Stomach (tissue), 9 donors: ENCODE data around the gene ZBBX. TPM values are rescaled to one million over a fixed set of nuclear protein-coding genes. Genes with fewer than 3 reads are reported as not detected.
A peak's percentile ranks its signal among the peaks of the same experiment; 100 is the strongest.

Source experiments
- DNase-seq, 2 donors: peaks; one replicate each; pipeline versions ENCODE4 v3.0.0 to v3.0.0-alpha.2; 2013 to 2019
- H3K27ac ChIP-seq, 5 donors: fragments of 200-600 bp in 4 of 5; sonication (generic) in 4 of 5; one replicate each; pipeline ENCODE4 v1.5.1; 2013 to 2019; ENCODE audit warnings: mild to moderate bottlenecking in 1 of 5, moderate library complexity in 1 of 5
- H3K27me3 ChIP-seq, 3 donors: fragments of 200-600 bp; sonication (generic); one replicate each; pipeline ENCODE4 v1.5.1; 2017 to 2019; ENCODE audit warnings: mixed run types in 1 of 3
- H3K36me3 ChIP-seq, 4 donors: fragments of 200-600 bp; sonication (generic); 1 replicate in 3 of 4; 2 replicates in 1 of 4; pipeline ENCODE4 v1.5.1; 2016 to 2019
- H3K4me1 ChIP-seq, 4 donors: fragments of 200-600 bp; sonication (generic); one replicate each; pipeline ENCODE4 v1.5.1; 2016 to 2019
- H3K4me3 ChIP-seq, 4 donors: fragments of 200-600 bp; sonication (generic) in 3 of 4; one replicate each; pipeline ENCODE4 v1.5.1; 2016 to 2019; ENCODE audit warnings: mild to moderate bottlenecking in 1 of 4
- H3K9me3 ChIP-seq, 4 donors: fragments of 200-600 bp; sonication (generic); one replicate each; pipeline ENCODE4 v1.5.1; 2016 to 2019
- EP300 ChIP-seq: sonication (generic); formaldehyde crosslinking; IDR thresholded peaks from one replicate; pipeline ENCODE4 v1.6.1; 2017; ENCODE audit warnings: antibody characterized with exemption
- POLR2A ChIP-seq, 4 donors: fragments of 450-650 bp; IDR thresholded peaks; one replicate each; pipeline ENCODE4 v1.6.1; 2016; ENCODE audit warnings: antibody characterized with exemption in 4 of 4, control low read depth in 2 of 4, mild to moderate bottlenecking in 1 of 4, moderate library complexity in 1 of 4
- POLR2AphosphoS5 ChIP-seq, 3 donors: sonication (generic); formaldehyde crosslinking; IDR thresholded peaks; one replicate each; pipeline ENCODE4 v1.6.1; 2016; ENCODE audit warnings: antibody characterized with exemption in 3 of 3
- WGBS, 5 donors: extraction: QIAGEN DNeasy Blood & Tissue Kit in 3 of 5; methylation state at CpG; one replicate each; pipeline versions ENCODE4 v1.1.5 to v1.1.7; 2013 to 2018; 5-methylcytosine and 5-hydroxymethylcytosine counted together
- intact Hi-C: fragments of 100-400 bp; cut with DNase I; formaldehyde crosslinking; loops from one replicate; pipeline ENCODE4 v1.15.1; 2023; ENCODE audit warnings: low total_unique reads
- polyA plus RNA-seq, 3 donors: library from polyadenylated mRNA; stranded (reverse); fragments of 200-250 nt; gene quantifications; one replicate each; pipeline ENCODE4 v1.2.3, GENCODE V29; 2013
- total RNA-seq, 5 donors: library from RNA; depleted of rRNA; stranded (reverse); fragments of >200 nt; gene quantifications; one replicate each; pipeline versions ENCODE4 v1.1.0 to v1.2.3, GENCODE V29; 2014 to 2016
- TF ChIP-seq, protein P1 (sequence below), 7 experiments: fragments of 450-650 bp in 4 of 7; fragments of 200-600 bp in 3 of 7; sonication (generic) in 3 of 7; IDR thresholded peaks; one replicate each; pipeline ENCODE4 v1.5.1; 2016 to 2019; ENCODE audit warnings: antibody characterized with exemption in 7 of 7, control low read depth in 2 of 7, mild to moderate bottlenecking in 1 of 7
- donor health status: healthy with polysubstance abuse.
- donor health status: Bipolar disorder and iron deficiency.
- donor health status: healthy.

The ZBBX gene
- total and polyA plus RNA-seq, 8 donors: 1.7 TPM; not detected in 7

DNA sequence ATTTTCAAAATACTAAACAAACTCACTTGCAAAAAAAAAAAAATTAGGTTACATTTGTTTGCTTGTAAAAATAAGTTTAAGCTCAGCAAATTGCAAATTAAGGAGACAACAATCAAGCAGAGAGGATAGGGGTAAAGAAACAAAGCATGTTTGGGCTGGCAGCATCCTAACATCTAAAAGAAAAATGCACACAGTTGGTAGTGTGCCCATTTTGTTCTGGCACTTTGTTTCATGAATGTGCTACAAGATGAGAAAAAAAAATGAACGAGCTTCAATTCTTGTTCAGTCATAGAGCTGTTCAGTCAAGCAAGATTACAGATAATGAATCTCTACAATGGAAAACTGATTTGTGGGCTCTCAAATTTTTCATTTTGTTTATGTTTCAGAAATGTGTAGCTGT is 17.7 kb upstream of the ZBBX start:
- intact Hi-C loops: no loop called here
- Histone ChIP-seq H3K36me3 (no peaks in the 10 kb centered on the region), H3K4me1 (no peaks in the 10 kb centered on the region), H3K9me3 (no peaks in the 10 kb centered on the region), H3K27me3 (no peaks in the 10 kb centered on the region), H3K27ac (no peak overlapping the region), H3K4me3 (no peak overlapping the region)
- WGBS, 5 donors: 24 to 39% (median 29%) methylated on average over 1 of the region's 1 CpG
- DNase-seq: no peak
- TF ChIP-seq EP300 (no peak), POLR2A (IDR thresholded peaks at IDR 0.05) (no peak), POLR2AphosphoS5 (IDR thresholded peaks at IDR 0.05) (no peak)
- TF ChIP-seq, protein P1, sequence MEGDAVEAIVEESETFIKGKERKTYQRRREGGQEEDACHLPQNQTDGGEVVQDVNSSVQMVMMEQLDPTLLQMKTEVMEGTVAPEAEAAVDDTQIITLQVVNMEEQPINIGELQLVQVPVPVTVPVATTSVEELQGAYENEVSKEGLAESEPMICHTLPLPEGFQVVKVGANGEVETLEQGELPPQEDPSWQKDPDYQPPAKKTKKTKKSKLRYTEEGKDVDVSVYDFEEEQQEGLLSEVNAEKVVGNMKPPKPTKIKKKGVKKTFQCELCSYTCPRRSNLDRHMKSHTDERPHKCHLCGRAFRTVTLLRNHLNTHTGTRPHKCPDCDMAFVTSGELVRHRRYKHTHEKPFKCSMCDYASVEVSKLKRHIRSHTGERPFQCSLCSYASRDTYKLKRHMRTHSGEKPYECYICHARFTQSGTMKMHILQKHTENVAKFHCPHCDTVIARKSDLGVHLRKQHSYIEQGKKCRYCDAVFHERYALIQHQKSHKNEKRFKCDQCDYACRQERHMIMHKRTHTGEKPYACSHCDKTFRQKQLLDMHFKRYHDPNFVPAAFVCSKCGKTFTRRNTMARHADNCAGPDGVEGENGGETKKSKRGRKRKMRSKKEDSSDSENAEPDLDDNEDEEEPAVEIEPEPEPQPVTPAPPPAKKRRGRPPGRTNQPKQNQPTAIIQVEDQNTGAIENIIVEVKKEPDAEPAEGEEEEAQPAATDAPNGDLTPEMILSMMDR (IDR thresholded peaks at IDR 0.05): no peak

DNA sequence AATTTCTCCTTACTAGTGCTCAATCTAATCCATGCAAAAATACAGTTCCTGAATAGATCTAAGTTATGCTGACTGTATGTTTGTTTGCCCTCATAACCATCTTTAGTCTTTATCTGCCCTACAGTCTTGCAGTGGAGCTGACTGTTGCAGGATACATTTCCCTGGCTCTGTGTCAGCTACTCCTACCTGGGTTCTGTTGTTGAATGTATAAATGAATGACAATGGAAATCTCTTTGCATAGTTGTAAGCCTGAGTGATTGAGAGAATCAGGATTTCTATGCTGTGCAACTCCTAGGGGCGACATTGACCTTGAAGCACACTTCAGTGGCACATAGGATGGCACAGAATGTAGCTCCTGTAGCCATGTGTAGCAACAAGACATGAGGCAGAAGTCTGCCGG is 16.0 kb upstream of the ZBBX start:
- WGBS, 5 donors: 61 to 82% (median 71%) methylated on average over 2 of the region's 2 CpGs
- Histone ChIP-seq H3K4me3 (no peak overlapping the region), H3K27ac (no peak overlapping the region), H3K9me3 (no peaks in the 10 kb centered on the region), H3K27me3 (no peaks in the 10 kb centered on the region), H3K36me3 (no peaks in the 10 kb centered on the region), H3K4me1 (no peaks in the 10 kb centered on the region)
- no peak for DNase-seq
- TF ChIP-seq, protein P1 (IDR thresholded peaks at IDR 0.05): no peak
- TF ChIP-seq POLR2A (IDR thresholded peaks at IDR 0.05) (no peak), POLR2AphosphoS5 (IDR thresholded peaks at IDR 0.05) (no peak), EP300 (no peak)
- intact Hi-C loops: no loop called here

DNA sequence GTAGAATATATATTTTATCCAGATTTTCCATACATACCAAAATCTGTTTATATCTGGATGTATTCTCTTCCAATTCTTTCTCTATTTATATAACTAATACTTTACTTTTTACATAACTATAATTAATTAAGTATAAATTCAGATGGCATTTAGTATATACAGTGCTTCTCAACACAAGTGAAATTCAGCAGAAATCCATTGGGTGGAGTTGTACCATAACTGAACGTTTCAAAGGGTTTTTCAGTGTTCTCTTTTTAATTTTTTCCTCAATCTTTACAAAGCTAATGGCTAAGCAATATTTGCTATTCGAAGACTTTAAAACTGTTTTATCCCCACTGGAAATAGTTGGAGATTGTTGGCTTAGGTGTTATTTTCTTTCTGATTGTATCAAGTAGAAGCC is 13.9 kb upstream of the ZBBX start:
- Histone ChIP-seq H3K4me1 (no peaks in the 10 kb centered on the region), H3K36me3 (no peaks in the 10 kb centered on the region), H3K27me3 (no peaks in the 10 kb centered on the region), H3K27ac (no peak overlapping the region), H3K4me3 (no peak overlapping the region), H3K9me3 (no peaks in the 10 kb centered on the region)
- 33 to 53% (median 35%) methylated on average over 2 of the region's 2 CpGs for WGBS, 5 donors
- TF ChIP-seq EP300 (no peak), POLR2A (IDR thresholded peaks at IDR 0.05) (no peak), POLR2AphosphoS5 (IDR thresholded peaks at IDR 0.05) (no peak)
- TF ChIP-seq, protein P1 (IDR thresholded peaks at IDR 0.05): no peak
- intact Hi-C loops: no loop called here
- DNase-seq: peak in 1 of 2 donors; percentile 15

DNA sequence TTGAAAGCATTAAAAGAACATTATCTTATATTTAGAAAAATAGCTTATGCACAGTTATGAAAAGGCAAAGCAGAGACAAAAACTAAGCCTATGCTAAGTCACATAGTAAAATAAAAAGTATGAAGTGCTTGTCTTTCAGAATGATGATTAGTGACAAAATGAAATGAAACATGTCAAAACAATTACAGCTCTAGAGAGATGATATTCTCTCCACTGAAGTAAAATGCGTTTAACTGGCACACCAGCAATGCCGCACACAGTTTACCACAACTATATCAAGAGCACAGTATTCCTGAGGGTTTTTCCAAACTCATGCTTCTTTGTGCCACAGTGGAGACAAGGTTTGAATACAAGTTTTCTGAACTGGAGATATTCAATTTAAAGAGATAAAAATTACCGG is 2.1 kb upstream of the ZBBX start:
- DNase-seq: no peak
- 82 to 88% (median 85%) methylated on average over 3 of the region's 3 CpGs for whole genome bisulfite sequencing, 5 donors
- Histone ChIP-seq H3K4me1 (peaks cover 0 to 11% (median 9%) of the 10 kb centered on the region in 4 donors), H3K27ac (no peak overlapping the region), H3K27me3 (no peaks in the 10 kb centered on the region), H3K9me3 (no peaks in the 10 kb centered on the region), H3K4me3 (no peak overlapping the region), H3K36me3 (no peaks in the 10 kb centered on the region)
- TF ChIP-seq POLR2A (IDR thresholded peaks at IDR 0.05): no peak
- TF ChIP-seq, protein P1 (IDR thresholded peaks at IDR 0.05): no peak
- intact Hi-C loops: loop anchor here (10.0 kb wide), 1 partner anchor 503 kb away; no protein-coding TSS in a partner anchor
